Kidney epithelial cell (primary cell): ENCODE measurements around the gene CIAPIN1. TPM values are rescaled to one million over a fixed set of nuclear protein-coding genes. Genes with fewer than 3 reads are reported as not detected.

Source experiments
- DNase-seq: peaks from one replicate; pipeline ENCODE4 v3.0.0-alpha.2; 2010; ENCODE audit warnings: low read depth
- H3K27me3 ChIP-seq: 2 replicates; pipeline ENCODE4 v1.6.0; 2011; ENCODE audit warnings: low read length; ENCODE audit not compliant: control insufficient read depth, insufficient read depth
- H3K36me3 ChIP-seq: 2 replicates; pipeline ENCODE4 v1.5.1; 2011; ENCODE audit warnings: low read length; ENCODE audit not compliant: control insufficient read depth, insufficient read depth
- H3K4me3 ChIP-seq: 2 replicates; pipeline ENCODE4 v1.5.1; 2011; ENCODE audit warnings: low read depth, mild to moderate bottlenecking, control low read depth, low read length
- total RNA-seq: library from RNA; depleted of rRNA; stranded (reverse); fragments of >200 nt; gene quantifications from 2 replicates; pipeline ENCODE4 v1.2.3, GENCODE V29; 2015
- TF ChIP-seq, protein P1 (sequence below): IDR thresholded peaks from 2 replicates; pipeline ENCODE4 v1.5.1; 2011; ENCODE audit warnings: mild to moderate bottlenecking, moderate library complexity, low read length, control low read depth, inconsistent platforms; ENCODE audit not compliant: insufficient read depth, poor library complexity, severe bottlenecking

CIAPIN1 gene
- total RNA-seq, 1 donor from 2014 or later: 80.3 TPM

DNA sequence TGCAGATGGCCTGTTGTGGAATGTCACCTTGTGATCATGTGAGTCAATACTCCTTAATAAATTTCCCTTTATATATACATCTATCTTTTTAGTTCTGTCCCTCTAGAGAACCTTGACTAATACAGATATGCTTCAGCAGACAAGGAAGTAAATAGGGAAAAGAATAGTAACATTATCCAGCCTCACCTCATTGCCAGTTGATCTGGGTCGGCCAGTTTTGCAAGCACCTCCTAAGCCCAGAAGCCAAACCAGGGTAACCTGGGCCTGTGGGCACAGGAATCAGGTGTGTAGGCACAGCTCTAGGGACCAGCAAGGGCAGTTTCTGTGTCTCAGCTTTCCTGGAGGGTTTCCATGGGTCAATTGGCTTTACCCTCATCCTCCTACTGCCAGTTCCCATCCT lies 54.5 kb downstream of the CIAPIN1 start:
- H3K27me3 ChIP-seq: peaks cover 2% of the 10 kb centered on the region
- H3K36me3 ChIP-seq: no peaks in the 10 kb centered on the region
- H3K4me3 ChIP-seq: no peak overlapping the region
- DNase-seq: no peak
- TF ChIP-seq, protein P1, sequence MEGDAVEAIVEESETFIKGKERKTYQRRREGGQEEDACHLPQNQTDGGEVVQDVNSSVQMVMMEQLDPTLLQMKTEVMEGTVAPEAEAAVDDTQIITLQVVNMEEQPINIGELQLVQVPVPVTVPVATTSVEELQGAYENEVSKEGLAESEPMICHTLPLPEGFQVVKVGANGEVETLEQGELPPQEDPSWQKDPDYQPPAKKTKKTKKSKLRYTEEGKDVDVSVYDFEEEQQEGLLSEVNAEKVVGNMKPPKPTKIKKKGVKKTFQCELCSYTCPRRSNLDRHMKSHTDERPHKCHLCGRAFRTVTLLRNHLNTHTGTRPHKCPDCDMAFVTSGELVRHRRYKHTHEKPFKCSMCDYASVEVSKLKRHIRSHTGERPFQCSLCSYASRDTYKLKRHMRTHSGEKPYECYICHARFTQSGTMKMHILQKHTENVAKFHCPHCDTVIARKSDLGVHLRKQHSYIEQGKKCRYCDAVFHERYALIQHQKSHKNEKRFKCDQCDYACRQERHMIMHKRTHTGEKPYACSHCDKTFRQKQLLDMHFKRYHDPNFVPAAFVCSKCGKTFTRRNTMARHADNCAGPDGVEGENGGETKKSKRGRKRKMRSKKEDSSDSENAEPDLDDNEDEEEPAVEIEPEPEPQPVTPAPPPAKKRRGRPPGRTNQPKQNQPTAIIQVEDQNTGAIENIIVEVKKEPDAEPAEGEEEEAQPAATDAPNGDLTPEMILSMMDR: no peak

DNA sequence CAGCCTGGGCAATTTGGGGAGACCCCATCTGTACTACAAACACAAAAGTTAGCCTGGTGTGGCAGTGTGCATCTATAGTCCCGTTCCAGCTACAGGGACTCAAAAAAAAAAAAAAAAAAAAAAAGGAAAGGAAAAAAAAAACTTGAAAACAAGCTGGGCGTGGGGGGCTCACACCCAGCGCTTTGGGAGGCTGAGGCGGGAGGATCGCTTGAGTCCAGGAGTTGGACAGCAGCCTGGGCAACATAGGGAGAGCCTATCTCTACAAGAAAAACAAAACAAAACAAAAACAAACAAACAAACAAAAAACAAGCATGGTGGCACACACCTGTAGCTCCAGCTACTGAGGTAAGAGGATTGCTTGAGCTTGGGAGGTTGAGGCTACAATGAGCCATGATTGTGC lies 55.5 kb downstream of the CIAPIN1 start:
- Histone ChIP-seq H3K27me3 (peaks cover 2% of the 10 kb centered on the region), H3K36me3 (no peaks in the 10 kb centered on the region), H3K4me3 (no peak overlapping the region)
- TF ChIP-seq, protein P1: no peak
- DNase-seq: no peak

DNA sequence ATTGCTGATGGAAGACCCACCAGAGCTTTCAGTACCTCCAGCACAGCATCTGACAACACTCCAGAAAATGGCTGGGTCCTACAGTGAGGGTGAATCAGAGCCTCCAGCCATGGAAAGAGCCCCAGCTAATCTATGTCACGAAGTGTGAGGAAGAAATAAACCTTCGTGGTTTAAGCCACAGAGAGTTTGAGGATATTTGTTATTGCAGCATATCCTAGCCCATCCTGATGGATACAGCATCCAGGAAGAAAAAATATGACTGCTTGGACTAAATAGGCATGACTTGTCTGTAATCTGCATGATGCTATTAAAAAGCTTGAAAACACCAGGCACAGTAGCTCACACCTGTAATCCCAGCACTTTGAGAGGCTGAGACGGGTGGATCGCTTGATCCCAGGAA lies 55.9 kb downstream of the CIAPIN1 start:
- Histone ChIP-seq H3K4me3 (no peak overlapping the region), H3K27me3 (peaks cover 2% of the 10 kb centered on the region), H3K36me3 (no peaks in the 10 kb centered on the region)
- TF ChIP-seq, protein P1: no peak
- DNase-seq: no peak

DNA sequence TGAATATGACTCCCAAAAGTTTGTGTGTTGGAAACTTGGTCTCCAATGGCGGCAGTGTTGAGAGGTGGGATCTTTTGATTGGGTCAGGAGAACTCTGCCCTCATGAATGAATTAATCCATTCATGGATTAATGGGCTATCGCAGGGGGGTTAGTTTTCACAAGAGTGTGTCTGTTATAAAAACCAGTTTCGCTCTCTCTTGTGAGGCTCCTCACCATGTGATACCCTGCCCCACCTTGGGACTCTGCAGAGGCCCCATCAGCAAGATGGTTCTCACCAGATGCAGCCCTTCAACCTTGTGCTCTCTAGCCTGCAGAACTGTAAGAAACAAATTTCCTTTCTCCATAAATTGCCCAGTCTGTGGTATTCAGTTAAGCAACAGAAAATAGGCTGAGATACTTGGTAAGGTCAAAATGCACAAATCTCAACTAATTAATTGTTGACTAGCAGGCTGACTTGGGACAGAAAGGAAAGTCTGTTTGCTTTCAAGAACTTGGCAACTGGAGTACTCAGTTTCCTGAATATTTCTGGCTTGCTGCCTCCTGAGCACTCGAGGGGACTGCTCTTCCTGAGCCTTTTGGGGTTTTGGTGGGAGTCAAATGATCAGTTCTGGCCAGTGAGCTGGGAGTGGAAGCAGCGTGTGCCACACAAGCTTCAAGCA lies 56.4 kb downstream of the CIAPIN1 start:
- no peak overlapping the region for H3K4me3 ChIP-seq
- DNase-seq: no peak
- TF ChIP-seq, protein P1: no peak

DNA sequence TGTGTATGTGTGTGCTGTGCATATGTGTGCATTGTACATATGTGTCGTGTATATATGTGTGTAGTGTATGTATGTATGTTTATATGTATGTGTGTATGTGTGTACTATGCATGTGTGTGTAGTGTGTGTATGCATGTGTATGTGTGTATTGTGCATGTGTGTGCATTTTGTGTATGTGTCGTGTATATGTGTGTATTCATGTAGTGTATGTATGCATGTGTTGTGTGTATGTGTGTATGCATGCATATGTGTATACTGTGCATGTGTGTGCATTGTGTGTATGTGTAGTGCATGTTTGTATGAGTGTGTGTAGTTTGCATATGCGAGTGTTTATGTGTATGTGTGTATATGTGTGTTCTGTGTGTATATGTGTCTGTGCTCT lies 58.1 kb downstream of the CIAPIN1 start:
- Histone ChIP-seq H3K36me3 (no peaks in the 10 kb centered on the region), H3K27me3 (no peaks in the 10 kb centered on the region)
- TF ChIP-seq, protein P1: no peak

More for the DNA sequence above, 56.4 kb downstream of the CIAPIN1 start:
- Histone ChIP-seq H3K36me3 (no peaks in the 10 kb centered on the region), H3K27me3 (peaks cover 2% of the 10 kb centered on the region)

DNA sequence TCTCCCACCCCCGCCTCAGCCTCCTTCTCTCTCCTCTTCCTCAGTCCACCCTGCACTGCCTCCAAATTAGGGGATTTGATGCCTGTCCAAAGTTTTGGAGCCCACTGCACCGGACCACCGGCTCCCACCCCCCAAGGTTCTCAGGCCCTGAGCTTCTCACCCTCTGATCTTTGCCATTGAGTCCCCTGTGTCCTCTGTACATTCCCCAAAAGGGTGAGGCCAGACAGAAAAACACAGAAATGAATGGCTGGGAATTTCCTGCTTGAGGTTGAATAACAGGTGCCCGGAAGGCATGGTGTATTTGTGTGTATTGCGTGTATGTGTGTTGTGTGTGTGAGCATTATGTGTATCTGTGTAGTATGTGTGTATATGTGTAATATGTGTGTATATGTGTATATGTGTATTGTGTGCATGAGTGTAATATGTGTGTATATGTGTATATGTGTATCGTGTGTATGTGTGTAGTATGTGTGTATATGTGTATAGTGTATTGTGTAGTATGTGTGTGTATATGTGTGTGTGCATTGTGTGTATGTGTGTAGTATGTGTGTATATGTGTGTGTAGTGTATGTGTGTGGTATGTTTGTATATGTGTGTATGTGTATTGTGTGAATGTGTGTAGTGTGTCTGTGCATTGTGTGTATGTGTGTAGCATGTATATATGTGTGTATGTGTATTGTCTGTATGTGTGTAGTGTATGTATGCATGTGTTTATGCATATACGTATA lies 58.7 kb downstream of the CIAPIN1 start:
- no peaks in the 10 kb centered on the region for H3K27me3 ChIP-seq
- TF ChIP-seq, protein P1: no peak
- no peak overlapping the region for H3K4me3 ChIP-seq
- no peak for DNase-seq
- no peaks in the 10 kb centered on the region for H3K36me3 ChIP-seq

More for the DNA sequence above, 58.1 kb downstream of the CIAPIN1 start:
- H3K4me3 ChIP-seq: no peak overlapping the region
- DNase-seq: no peak
